Measurements from ENCODE around the gene RRAS2.

DNA sequence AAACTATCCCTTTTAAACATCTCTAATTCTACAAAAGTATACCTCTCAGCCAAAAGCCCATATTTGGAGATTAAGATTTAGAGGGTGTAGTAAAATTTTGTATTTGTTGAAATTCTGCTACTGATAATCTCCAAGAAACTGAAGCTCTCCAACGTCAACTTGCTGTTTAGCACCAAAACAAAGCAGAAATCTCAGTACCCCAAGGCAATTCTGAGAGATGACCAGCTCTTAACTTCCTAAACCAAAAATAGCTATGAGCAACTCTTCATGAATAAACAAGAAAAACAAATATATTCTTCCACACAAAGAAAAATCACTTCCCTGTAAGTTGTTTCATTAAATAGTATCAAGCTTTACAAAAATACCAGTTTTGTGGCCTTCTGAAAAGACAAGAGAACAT lies 13.3 kb downstream of the RRAS2 start:
- TF ChIP-seq, protein P1, sequence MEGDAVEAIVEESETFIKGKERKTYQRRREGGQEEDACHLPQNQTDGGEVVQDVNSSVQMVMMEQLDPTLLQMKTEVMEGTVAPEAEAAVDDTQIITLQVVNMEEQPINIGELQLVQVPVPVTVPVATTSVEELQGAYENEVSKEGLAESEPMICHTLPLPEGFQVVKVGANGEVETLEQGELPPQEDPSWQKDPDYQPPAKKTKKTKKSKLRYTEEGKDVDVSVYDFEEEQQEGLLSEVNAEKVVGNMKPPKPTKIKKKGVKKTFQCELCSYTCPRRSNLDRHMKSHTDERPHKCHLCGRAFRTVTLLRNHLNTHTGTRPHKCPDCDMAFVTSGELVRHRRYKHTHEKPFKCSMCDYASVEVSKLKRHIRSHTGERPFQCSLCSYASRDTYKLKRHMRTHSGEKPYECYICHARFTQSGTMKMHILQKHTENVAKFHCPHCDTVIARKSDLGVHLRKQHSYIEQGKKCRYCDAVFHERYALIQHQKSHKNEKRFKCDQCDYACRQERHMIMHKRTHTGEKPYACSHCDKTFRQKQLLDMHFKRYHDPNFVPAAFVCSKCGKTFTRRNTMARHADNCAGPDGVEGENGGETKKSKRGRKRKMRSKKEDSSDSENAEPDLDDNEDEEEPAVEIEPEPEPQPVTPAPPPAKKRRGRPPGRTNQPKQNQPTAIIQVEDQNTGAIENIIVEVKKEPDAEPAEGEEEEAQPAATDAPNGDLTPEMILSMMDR (IDR thresholded peaks at IDR 0.05), result no peak
- TF ChIP-seq EP300 (IDR thresholded peaks at IDR 0.05), result no peak
- no peak for TF ChIP-seq POLR2A (IDR thresholded peaks at IDR 0.05)
- TF ChIP-seq POLR2AphosphoS5 (IDR thresholded peaks at IDR 0.05), result no peak
